GM23338 (cell line): Measurements from ENCODE around the gene LAMA1. TPM values are rescaled to one million over a fixed set of nuclear protein-coding genes. Genes with fewer than 3 reads are reported as not detected.

Experiments
- ATAC-seq: fragments of 200-7000 bp; cut with Tn5 transposase; 3 replicates; pipeline ENCODE4 v1.9.1; 2020
- DNase-seq: peaks from one replicate; pipeline ENCODE4 v3.0.0-alpha.2; 2015; ENCODE audit warnings: low spot score
- H2AFZ ChIP-seq: fragments of 200-600 bp; sonication (generic); 2 replicates; pipeline ENCODE4 v1.8.0; 2016; ENCODE audit warnings: antibody characterized with exemption, mild to moderate bottlenecking, moderate library complexity
- H3F3A ChIP-seq: fragments of 200-600 bp; sonication (generic); replicated peaks from 2 replicates; pipeline ENCODE4 v1.8.0; 2017; ENCODE audit warnings: antibody characterized with exemption, mixed run types, low read depth
- H3K27ac ChIP-seq: fragments of 200-600 bp; sonication (generic); 2 replicates; pipeline ENCODE4 v1.6.1; 2016; ENCODE audit warnings: low read depth
- H3K27me3 ChIP-seq: fragments of 200-600 bp; sonication (generic); 2 replicates; pipeline ENCODE4 v1.8.0; 2016; ENCODE audit warnings: mild to moderate bottlenecking, mixed run types, moderate library complexity; ENCODE audit not compliant: insufficient read depth
- H3K36me3 ChIP-seq: fragments of 200-600 bp; sonication (generic); 2 replicates; pipeline ENCODE4 v1.8.0; 2016; ENCODE audit warnings: mild to moderate bottlenecking; ENCODE audit not compliant: insufficient read depth
- H3K4me1 ChIP-seq: fragments of 200-600 bp; sonication (generic); 2 replicates; pipeline ENCODE4 v1.8.0; 2016; ENCODE audit warnings: mild to moderate bottlenecking, moderate library complexity; ENCODE audit not compliant: insufficient read depth
- H3K4me2 ChIP-seq: fragments of 200-600 bp; sonication (generic); 2 replicates; pipeline ENCODE4 v1.7.1; 2017; ENCODE audit warnings: mixed run types
- H3K4me3 ChIP-seq: fragments of 200-600 bp; sonication (generic); 2 replicates; pipeline ENCODE4 v1.6.1; 2016; ENCODE audit warnings: mixed run types
- H3K79me2 ChIP-seq: fragments of 200-600 bp; sonication (generic); replicated peaks from 2 replicates; pipeline ENCODE4 v1.8.0; 2017; ENCODE audit warnings: mild to moderate bottlenecking; ENCODE audit not compliant: insufficient read depth
- H3K9me2 ChIP-seq: fragments of 200-600 bp; sonication (generic); 2 replicates; pipeline ENCODE4 v1.8.0; 2017; ENCODE audit not compliant: insufficient read depth
- H4K20me1 ChIP-seq: fragments of 200-600 bp; sonication (generic); replicated peaks from 2 replicates; pipeline ENCODE4 v1.8.0; 2017; ENCODE audit warnings: mild to moderate bottlenecking; ENCODE audit not compliant: insufficient read depth
- H3K27ac Mint-ChIP-seq: 2 replicates; pipeline ENCODE4 v1.8.0; 2020; ENCODE audit warnings: inconsistent platforms, mild to moderate bottlenecking, moderate library complexity, mixed read lengths
- H3K27me3 Mint-ChIP-seq: 3 replicates; pipeline ENCODE4 v1.8.0; 2022; ENCODE audit warnings: low read depth, mild to moderate bottlenecking, moderate library complexity, mixed read lengths, inconsistent platforms; ENCODE audit not compliant: insufficient read depth, poor library complexity
- H3K36me3 Mint-ChIP-seq: 3 replicates; pipeline ENCODE4 v1.8.0; 2021; ENCODE audit warnings: low read depth, mild to moderate bottlenecking, inconsistent platforms, moderate library complexity, mixed read lengths
- H3K4me1 Mint-ChIP-seq: 3 replicates; pipeline ENCODE4 v1.8.0; 2020; ENCODE audit warnings: mild to moderate bottlenecking, inconsistent platforms, mixed read lengths
- H3K4me3 Mint-ChIP-seq: 3 replicates; pipeline ENCODE4 v1.8.0; 2021; ENCODE audit warnings: moderate library complexity, mild to moderate bottlenecking, inconsistent platforms, mixed read lengths
- H3K9me3 Mint-ChIP-seq: 3 replicates; pipeline ENCODE4 v1.8.0; 2020; ENCODE audit warnings: moderate library complexity, mild to moderate bottlenecking, inconsistent platforms, mixed read lengths
- CREB1 ChIP-seq: fragments of 250-450 bp; sonication (Bioruptor Pico); IDR thresholded peaks from 2 replicates; pipeline ENCODE4 v1.5.0; 2020; ENCODE audit warnings: low read depth, mild to moderate bottlenecking, moderate library complexity
- CTCF ChIP-seq, 2 experiments: fragments of 200-600 bp in 1 of 2; sonication (generic) in 1 of 2; conservative IDR thresholded peaks; 2 replicates each; pipeline versions ENCODE4 v1.5.1 to v1.6.1; 2016 to 2017; ENCODE audit warnings: antibody characterized with exemption in 2 of 2, low read depth in 2 of 2, mild to moderate bottlenecking in 2 of 2, moderate library complexity in 1 of 2
- ETS1 ChIP-seq: IDR thresholded peaks from 2 replicates; pipeline ENCODE4 v1.6.1; 2016; ENCODE audit warnings: antibody characterized with exemption
- EZH2 ChIP-seq: fragments of 200-600 bp; sonication (generic); IDR thresholded peaks from one replicate; pipeline ENCODE4 v1.8.0; 2017; ENCODE audit warnings: antibody characterized with exemption, mild to moderate bottlenecking, low read depth; ENCODE audit not compliant: unreplicated experiment
- EZH2phosphoT487 ChIP-seq: fragments of 200-600 bp; sonication (generic); IDR thresholded peaks from one replicate; pipeline ENCODE4 v1.8.1; 2018; ENCODE audit warnings: antibody characterized with exemption; ENCODE audit not compliant: unreplicated experiment
- NANOG ChIP-seq: IDR thresholded peaks from 2 replicates; pipeline ENCODE4 v1.6.1; 2016; ENCODE audit warnings: antibody characterized with exemption, borderline replicate concordance
- POLR2AphosphoS5 ChIP-seq: IDR thresholded peaks from 2 replicates; pipeline ENCODE4 v1.6.1; 2016; ENCODE audit warnings: antibody characterized with exemption, low read depth
- STAT1 ChIP-seq: IDR thresholded peaks from one replicate; pipeline ENCODE4 v1.6.1; 2016; ENCODE audit warnings: antibody characterized with exemption; ENCODE audit not compliant: unreplicated experiment
- ZNF114 ChIP-seq: fragments of 250-450 bp; sonication (Bioruptor Pico); IDR thresholded peaks from 2 replicates; pipeline ENCODE4 v1.5.0; 2020; ENCODE audit warnings: mild to moderate bottlenecking, moderate library complexity
- ZNF462 ChIP-seq: fragments of 250-450 bp; sonication (Bioruptor Pico); IDR thresholded peaks from 2 replicates; pipeline ENCODE4 v1.5.0; 2020; ENCODE audit warnings: mild to moderate bottlenecking, moderate library complexity
- polyA plus RNA-seq: library from polyadenylated mRNA; unstranded; fragments of >200 nt; fragmentation: Nextera tagmentation; extraction: Ambion mirVana; gene quantifications from 2 replicates; pipeline ENCODE4 v1.2.1, GENCODE V29; 2016
- total RNA-seq: library from RNA; depleted of rRNA; stranded (reverse); fragments of >200 nt; shearing (Covaris generic); gene quantifications from 2 replicates; pipeline ENCODE4 v1.2.3, GENCODE V29; 2014
- TF ChIP-seq, protein P1 (sequence below): IDR thresholded peaks from one replicate; pipeline ENCODE4 v1.6.1; 2018; ENCODE audit warnings: antibody characterized with exemption; ENCODE audit not compliant: unreplicated experiment

The LAMA1 gene
- total and polyA plus RNA-seq, 2 experiments from 2014 or later, result 14.8 to 52.3 TPM

GRCh38 chr18:7011142-7011541, 106.5 kb downstream of the LAMA1 start:
- Histone ChIP-seq H2AFZ (no peak overlapping the region), H3K79me2 (no peaks in the 10 kb centered on the region), H3K4me1 (no peaks in the 10 kb centered on the region), H3K36me3 (peaks cover 22% of the 10 kb centered on the region), H3K27ac (no peak overlapping the region), H3K27me3 (no peaks in the 10 kb centered on the region), H3K9me2 (no peaks in the 10 kb centered on the region), H3K4me2 (no peak overlapping the region), H3F3A (no peaks in the 10 kb centered on the region), H3K4me3 (no peak overlapping the region), H4K20me1 (0 out of 2 replicates have a peak, but pooled peaks cover 4% of the 10 kb centered on the region)
- ATAC-seq, result no peak
- DNase-seq, result no peak
- H3K27me3 Mint-ChIP-seq, result no peaks in the 10 kb centered on the region
- no peaks in the 10 kb centered on the region for H3K9me3 Mint-ChIP-seq
- H3K27ac Mint-ChIP-seq, result no peak overlapping the region; the same call in 1 of the 2 replicates
- H3K4me3 Mint-ChIP-seq, result no peak overlapping the region
- H3K4me1 Mint-ChIP-seq, result no peaks in the 10 kb centered on the region
- H3K36me3 Mint-ChIP-seq, result peaks cover 36% of the 10 kb centered on the region
- no peak for TF ChIP-seq EZH2
- TF ChIP-seq POLR2AphosphoS5, result no peak
- TF ChIP-seq NANOG, result no peak
- TF ChIP-seq EZH2phosphoT487, result no peak
- no peak for TF ChIP-seq ZNF462 (CRISPR knock-in tag)
- TF ChIP-seq, protein P1, sequence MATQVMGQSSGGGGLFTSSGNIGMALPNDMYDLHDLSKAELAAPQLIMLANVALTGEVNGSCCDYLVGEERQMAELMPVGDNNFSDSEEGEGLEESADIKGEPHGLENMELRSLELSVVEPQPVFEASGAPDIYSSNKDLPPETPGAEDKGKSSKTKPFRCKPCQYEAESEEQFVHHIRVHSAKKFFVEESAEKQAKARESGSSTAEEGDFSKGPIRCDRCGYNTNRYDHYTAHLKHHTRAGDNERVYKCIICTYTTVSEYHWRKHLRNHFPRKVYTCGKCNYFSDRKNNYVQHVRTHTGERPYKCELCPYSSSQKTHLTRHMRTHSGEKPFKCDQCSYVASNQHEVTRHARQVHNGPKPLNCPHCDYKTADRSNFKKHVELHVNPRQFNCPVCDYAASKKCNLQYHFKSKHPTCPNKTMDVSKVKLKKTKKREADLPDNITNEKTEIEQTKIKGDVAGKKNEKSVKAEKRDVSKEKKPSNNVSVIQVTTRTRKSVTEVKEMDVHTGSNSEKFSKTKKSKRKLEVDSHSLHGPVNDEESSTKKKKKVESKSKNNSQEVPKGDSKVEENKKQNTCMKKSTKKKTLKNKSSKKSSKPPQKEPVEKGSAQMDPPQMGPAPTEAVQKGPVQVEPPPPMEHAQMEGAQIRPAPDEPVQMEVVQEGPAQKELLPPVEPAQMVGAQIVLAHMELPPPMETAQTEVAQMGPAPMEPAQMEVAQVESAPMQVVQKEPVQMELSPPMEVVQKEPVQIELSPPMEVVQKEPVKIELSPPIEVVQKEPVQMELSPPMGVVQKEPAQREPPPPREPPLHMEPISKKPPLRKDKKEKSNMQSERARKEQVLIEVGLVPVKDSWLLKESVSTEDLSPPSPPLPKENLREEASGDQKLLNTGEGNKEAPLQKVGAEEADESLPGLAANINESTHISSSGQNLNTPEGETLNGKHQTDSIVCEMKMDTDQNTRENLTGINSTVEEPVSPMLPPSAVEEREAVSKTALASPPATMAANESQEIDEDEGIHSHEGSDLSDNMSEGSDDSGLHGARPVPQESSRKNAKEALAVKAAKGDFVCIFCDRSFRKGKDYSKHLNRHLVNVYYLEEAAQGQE, result no peak
- no peak for TF ChIP-seq ETS1
- no peak for TF ChIP-seq ZNF114
- no peak for TF ChIP-seq CTCF (conservative IDR thresholded peaks at IDR 0.05; ENCODE audit: low read depth in 2 of 2)
- no peak for TF ChIP-seq CREB1 (CRISPR knock-in tag)
- no peak for TF ChIP-seq STAT1
